Measurements from ENCODE around the gene FRG2B.
"Not testable (repeated sequence)": the region's sequence is repeated elsewhere in the genome, so short reads cannot be mapped to it uniquely, and the experiment has no call there.

The FRG2B gene

GRCh38 chr10:133626695-133627094 lies at the start of gene FRG2B:
Gene FRG2B (minus strand): TSS chr10:133626795. CDS start chr10:133626742, 53 bp downstream.
- DNase-seq = not testable (repeated sequence)

GRCh38 chr10:133667446-133667845 lies 40.9 kb upstream of the FRG2B start:
- DNase-seq = not testable (repeated sequence)

- not testable (repeated sequence) for DNase-seq
Measured at GRCh38 chr10:133663544-133664160, 37.1 kb upstream of the FRG2B start.

- not testable (repeated sequence) for DNase-seq
Measured at GRCh38 chr10:133661122-133661521, 34.5 kb upstream of the FRG2B start.

- not testable (repeated sequence) for DNase-seq
Measured at GRCh38 chr10:133660516-133660915, 33.9 kb upstream of the FRG2B start.

GRCh38 chr10:133657276-133657675 lies 30.7 kb upstream of the FRG2B start:
- not testable (repeated sequence) for DNase-seq

- DNase-seq = not testable (repeated sequence)
Measured at GRCh38 chr10:133648872-133649455, 22.4 kb upstream of the FRG2B start.

- DNase-seq = not testable (repeated sequence)
Measured at GRCh38 chr10:133647075-133647748, 20.6 kb upstream of the FRG2B start.

- DNase-seq = not testable (repeated sequence)
Measured at GRCh38 chr10:133637846-133638235, 11.2 kb upstream of the FRG2B start.

- peak in 1 of 2 experiments; percentile 42 for DNase-seq
Measured at GRCh38 chr10:133637202-133637845, 10.7 kb upstream of the FRG2B start.

- DNase-seq = not testable (repeated sequence)
Measured at GRCh38 chr10:133630723-133631249, 4.2 kb upstream of the FRG2B start.

GRCh38 chr10:133622544-133622943 lies 4.1 kb downstream of the FRG2B start:
- not testable (repeated sequence) for DNase-seq

- DNase-seq = no peak
Measured at GRCh38 chr10:133618851-133619250, 7.7 kb downstream of the FRG2B start.

GRCh38 chr10:133617196-133617595 lies 9.4 kb downstream of the FRG2B start:
- DNase-seq = no peak

- no peak for DNase-seq
Measured at GRCh38 chr10:133616371-133617130, 10.0 kb downstream of the FRG2B start.

- no peak for DNase-seq
Measured at GRCh38 chr10:133614830-133615580, 11.6 kb downstream of the FRG2B start.

- no peak for DNase-seq
Measured at GRCh38 chr10:133613699-133614098, 12.9 kb downstream of the FRG2B start.

- DNase-seq = no peak
Measured at GRCh38 chr10:133611079-133611478, 15.5 kb downstream of the FRG2B start.

- no peak for DNase-seq
Measured at GRCh38 chr10:133608855-133609254, 17.7 kb downstream of the FRG2B start.

GRCh38 chr10:133603434-133603833 lies 23.2 kb downstream of the FRG2B start:
- DNase-seq = not testable (repeated sequence)

- DNase-seq = no peak
Measured at GRCh38 chr10:133600657-133601056, 25.9 kb downstream of the FRG2B start.

- DNase-seq = not testable (repeated sequence)
Measured at GRCh38 chr10:133599869-133600268, 26.7 kb downstream of the FRG2B start.

Data from activated T-cell treated with anti-CD3 and anti-CD28 coated beads, Interleukin-2, amount 50 U/mL, for 48 hours (primary cell).